NCI-H1436 (cell line): ENCODE results near the gene ZCCHC8.
A peak's percentile ranks its signal among the peaks of the same experiment; 100 is the strongest.
"Not testable (repeated sequence)": the region's sequence is repeated elsewhere in the genome, so short reads cannot be mapped to it uniquely, and the experiment has no call there.

Source experiments
- DNase-seq: peaks from one replicate; lab custom pipeline; 2025; lab: John Stamatoyannopoulos, UW

ZCCHC8 gene

GRCh38 chr12:122500685-122501488, at the start of gene ZCCHC8:
Gene ZCCHC8, minus strand, starts transcription at chr12:122500932. Its CDS starts 92 bp downstream, at chr12:122500840.
- peak; percentile 97 for DNase-seq

GRCh38 chr12:122547330-122547729, 46.6 kb upstream of the ZCCHC8 start:
- DNase-seq, result no peak

- no peak for DNase-seq
Measured at GRCh38 chr12:122545855-122546254, 45.1 kb upstream of the ZCCHC8 start.

GRCh38 chr12:122544537-122544936, 43.8 kb upstream of the ZCCHC8 start:
- no peak for DNase-seq

- DNase-seq, result no peak
Measured at GRCh38 chr12:122538496-122538895, 37.8 kb upstream of the ZCCHC8 start.

- DNase-seq, result no peak
Measured at GRCh38 chr12:122537021-122537420, 36.3 kb upstream of the ZCCHC8 start.

GRCh38 chr12:122533856-122534255, 33.1 kb upstream of the ZCCHC8 start:
- no peak for DNase-seq

- DNase-seq, result no peak
Measured at GRCh38 chr12:122528992-122529391, 28.3 kb upstream of the ZCCHC8 start.

- no peak for DNase-seq
Measured at GRCh38 chr12:122528582-122528981, 27.9 kb upstream of the ZCCHC8 start.

- no peak for DNase-seq
Measured at GRCh38 chr12:122527478-122527944, 26.8 kb upstream of the ZCCHC8 start.

GRCh38 chr12:122526683-122527477, 26.1 kb upstream of the ZCCHC8 start, which contains the start of the genes KNTC1 and RSRC2:
Gene KNTC1, plus strand, starts transcription at chr12:122527249. Its CDS starts 2,815 bp downstream, at chr12:122530064.
Gene RSRC2, minus strand, starts transcription at chr12:122526936. Its CDS starts 83 bp downstream, at chr12:122526853.
- DNase-seq, result peak; percentile 100

- DNase-seq, result no peak
Measured at GRCh38 chr12:122523846-122524718, 23.4 kb upstream of the ZCCHC8 start.

GRCh38 chr12:122523280-122523679, 22.5 kb upstream of the ZCCHC8 start:
- no peak for DNase-seq

GRCh38 chr12:122520676-122521075, 19.9 kb upstream of the ZCCHC8 start:
- no peak for DNase-seq

- no peak for DNase-seq
Measured at GRCh38 chr12:122519418-122519817, 18.7 kb upstream of the ZCCHC8 start.

- DNase-seq, result no peak
Measured at GRCh38 chr12:122518908-122519307, 18.2 kb upstream of the ZCCHC8 start.

GRCh38 chr12:122517877-122518276, 17.1 kb upstream of the ZCCHC8 start:
- DNase-seq, result no peak

- DNase-seq, result no peak
Measured at GRCh38 chr12:122516544-122517361, 16.0 kb upstream of the ZCCHC8 start.

GRCh38 chr12:122515275-122515674, 14.5 kb upstream of the ZCCHC8 start:
- no peak for DNase-seq

GRCh38 chr12:122513660-122514059, 12.9 kb upstream of the ZCCHC8 start:
- no peak for DNase-seq

GRCh38 chr12:122513028-122513427, 12.3 kb upstream of the ZCCHC8 start:
- not testable (repeated sequence) for DNase-seq
